EH (cell line): Measurements from ENCODE around the gene CDK11B.
"Not testable (repeated sequence)": the region's sequence is repeated elsewhere in the genome, so short reads cannot be mapped to it uniquely, and the experiment has no call there.

Experiments used
- DNase-seq: peaks from one replicate; pipeline ENCODE4 v3.0.0-alpha.2; 2015; ENCODE audit warnings: low read depth

CDK11B gene

GRCh38 chr1:1662392-1662791, 3.6 kb upstream of the CDK11B start:
- not testable (repeated sequence) for DNase-seq

- DNase-seq = not testable (repeated sequence)
Measured at GRCh38 chr1:1648265-1648664, 10.5 kb downstream of the CDK11B start.

GRCh38 chr1:1647567-1648241, 11.1 kb downstream of the CDK11B start:
- not testable (repeated sequence) for DNase-seq

- not testable (repeated sequence) for DNase-seq
Measured at GRCh38 chr1:1646326-1646725, 12.5 kb downstream of the CDK11B start.

GRCh38 chr1:1640711-1641461, 17.9 kb downstream of the CDK11B start:
- not testable (repeated sequence) for DNase-seq

- DNase-seq = not testable (repeated sequence)
Measured at GRCh38 chr1:1640081-1640480, 18.7 kb downstream of the CDK11B start.

GRCh38 chr1:1639368-1639767, 19.4 kb downstream of the CDK11B start:
- DNase-seq = not testable (repeated sequence)

GRCh38 chr1:1638528-1638927, 20.3 kb downstream of the CDK11B start:
- DNase-seq = not testable (repeated sequence)

GRCh38 chr1:1637479-1637875, 21.3 kb downstream of the CDK11B start:
- not testable (repeated sequence) for DNase-seq

- not testable (repeated sequence) for DNase-seq
Measured at GRCh38 chr1:1636621-1637478, 22.0 kb downstream of the CDK11B start.

- DNase-seq = not testable (repeated sequence)
Measured at GRCh38 chr1:1634613-1635012, 24.2 kb downstream of the CDK11B start.

GRCh38 chr1:1633409-1633808, 25.4 kb downstream of the CDK11B start:
- not testable (repeated sequence) for DNase-seq

GRCh38 chr1:1631782-1632420, 26.9 kb downstream of the CDK11B start, which contains the start of gene MMP23B:
TSS of gene MMP23B (plus strand) at chr1:1632173. CDS start at chr1:1632219, 46 bp downstream.
- DNase-seq = no peak

- DNase-seq = no peak
Measured at GRCh38 chr1:1630965-1631781, 27.6 kb downstream of the CDK11B start.

GRCh38 chr1:1630191-1630964, 28.4 kb downstream of the CDK11B start:
- no peak for DNase-seq

GRCh38 chr1:1629430-1630190, 29.2 kb downstream of the CDK11B start:
- DNase-seq = no peak

- DNase-seq = no peak
Measured at GRCh38 chr1:1628754-1629429, 29.9 kb downstream of the CDK11B start.

GRCh38 chr1:1627829-1628753, 30.7 kb downstream of the CDK11B start:
- no peak for DNase-seq
